ENCODE measurements around the gene REXO1.

DNA sequence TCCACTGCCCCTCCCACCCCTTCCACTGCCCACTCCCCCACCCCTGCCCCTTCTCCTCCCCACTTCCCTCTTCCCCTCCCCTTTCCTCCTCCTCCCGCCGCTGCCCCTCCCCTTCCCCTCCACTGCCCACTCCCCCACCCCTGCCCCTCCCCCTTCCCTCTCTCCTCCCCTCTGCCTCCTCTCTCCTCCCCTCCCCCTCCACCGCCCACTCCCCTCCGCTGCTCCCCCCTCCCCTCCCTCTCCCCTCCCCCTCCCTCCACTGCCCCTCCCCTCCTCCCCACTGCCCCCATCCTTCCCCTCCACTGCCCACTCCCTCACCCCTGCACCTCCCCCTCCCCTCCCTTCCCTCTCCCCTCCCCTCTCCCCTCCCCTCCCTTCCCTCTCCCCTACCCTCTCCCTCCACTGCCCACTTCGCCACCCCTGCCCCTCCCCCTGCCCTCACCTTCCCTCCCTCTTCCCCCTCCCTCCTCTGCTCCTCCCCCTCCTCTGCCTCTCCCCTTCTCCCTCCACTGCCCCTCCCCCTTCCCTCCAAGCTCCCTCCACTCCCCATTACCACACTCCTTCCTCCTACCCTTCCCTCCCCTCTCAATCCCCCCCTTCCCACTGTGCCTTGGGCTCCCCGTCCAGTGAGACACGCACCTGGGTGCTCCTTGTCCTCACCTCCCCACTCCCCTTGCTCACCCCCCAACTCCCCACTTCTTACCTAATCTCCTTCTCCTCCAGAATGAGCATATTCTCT, 58.1 kb downstream of the REXO1 start:
- TF ChIP-seq, protein P1, sequence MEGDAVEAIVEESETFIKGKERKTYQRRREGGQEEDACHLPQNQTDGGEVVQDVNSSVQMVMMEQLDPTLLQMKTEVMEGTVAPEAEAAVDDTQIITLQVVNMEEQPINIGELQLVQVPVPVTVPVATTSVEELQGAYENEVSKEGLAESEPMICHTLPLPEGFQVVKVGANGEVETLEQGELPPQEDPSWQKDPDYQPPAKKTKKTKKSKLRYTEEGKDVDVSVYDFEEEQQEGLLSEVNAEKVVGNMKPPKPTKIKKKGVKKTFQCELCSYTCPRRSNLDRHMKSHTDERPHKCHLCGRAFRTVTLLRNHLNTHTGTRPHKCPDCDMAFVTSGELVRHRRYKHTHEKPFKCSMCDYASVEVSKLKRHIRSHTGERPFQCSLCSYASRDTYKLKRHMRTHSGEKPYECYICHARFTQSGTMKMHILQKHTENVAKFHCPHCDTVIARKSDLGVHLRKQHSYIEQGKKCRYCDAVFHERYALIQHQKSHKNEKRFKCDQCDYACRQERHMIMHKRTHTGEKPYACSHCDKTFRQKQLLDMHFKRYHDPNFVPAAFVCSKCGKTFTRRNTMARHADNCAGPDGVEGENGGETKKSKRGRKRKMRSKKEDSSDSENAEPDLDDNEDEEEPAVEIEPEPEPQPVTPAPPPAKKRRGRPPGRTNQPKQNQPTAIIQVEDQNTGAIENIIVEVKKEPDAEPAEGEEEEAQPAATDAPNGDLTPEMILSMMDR (conservative IDR thresholded peaks at IDR 0.05) = no peak
- no peak for TF ChIP-seq EZH2 (IDR thresholded peaks at IDR 0.05; ENCODE audit: low read depth)

Data from PC-9 (cell line).